Activated CD8-positive, alpha-beta memory T cell treated with anti-CD3 and anti-CD28 coated beads, Interleukin-2, amount 50 U/mL, for 48 hours (primary cell): ENCODE measurements around the gene CUL3.
"Not testable (repeated sequence)": the region's sequence is repeated elsewhere in the genome, so short reads cannot be mapped to it uniquely, and the experiment has no call there.

Experiments used
- DNase-seq: peaks from one replicate; pipeline ENCODE4 v3.0.0-alpha.2; 2020

CUL3 gene

DNA sequence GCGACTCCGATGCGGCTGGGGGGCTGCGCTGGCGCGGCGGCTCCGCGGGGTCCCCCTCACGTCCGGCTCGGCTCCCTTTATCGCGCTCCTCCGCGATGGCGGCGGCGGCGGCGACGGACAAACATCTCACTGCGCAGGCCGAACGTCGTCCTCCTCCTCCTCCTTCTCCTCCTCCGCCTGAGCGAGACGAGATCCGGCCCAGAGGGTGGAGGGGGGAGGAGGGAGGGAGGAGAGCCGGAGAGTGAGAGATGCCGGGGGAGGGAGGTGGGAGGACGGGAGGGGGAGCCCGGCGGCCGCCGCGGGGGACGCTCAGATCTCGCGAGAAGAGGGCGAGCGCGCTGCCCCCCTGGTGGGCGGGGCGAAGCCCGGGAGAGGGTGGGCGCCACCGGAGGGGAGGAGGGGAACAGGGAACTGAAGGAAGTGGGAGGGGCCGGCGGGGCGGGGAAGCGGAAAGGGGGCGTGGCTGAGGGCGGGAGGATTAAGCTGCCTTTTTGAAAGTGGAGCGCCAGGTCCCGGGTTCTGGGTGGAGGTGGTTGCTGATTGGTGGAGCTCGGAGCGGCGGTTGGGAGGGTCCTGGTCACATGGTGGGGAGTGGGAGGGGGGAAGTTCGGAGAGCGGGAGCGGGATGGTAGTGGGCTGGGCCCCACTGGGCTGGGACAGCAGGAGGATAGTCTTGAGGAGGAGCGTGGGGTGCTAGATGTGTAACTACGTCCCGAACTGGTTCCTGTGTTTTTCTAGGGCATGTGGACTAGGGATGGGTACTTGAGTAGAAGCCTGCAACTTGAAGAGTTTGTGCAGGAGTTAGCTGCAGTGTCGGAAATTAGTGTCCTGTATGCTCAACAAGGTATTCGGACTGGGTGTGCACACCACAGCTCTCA lies at the start of gene CUL3:
Gene CUL3 (minus strand): TSS at position 153 of the 878 bp plus-strand sequence. CDS start 354 bp downstream, outside the sequence.
- DNase-seq = peak; percentile 99

DNA sequence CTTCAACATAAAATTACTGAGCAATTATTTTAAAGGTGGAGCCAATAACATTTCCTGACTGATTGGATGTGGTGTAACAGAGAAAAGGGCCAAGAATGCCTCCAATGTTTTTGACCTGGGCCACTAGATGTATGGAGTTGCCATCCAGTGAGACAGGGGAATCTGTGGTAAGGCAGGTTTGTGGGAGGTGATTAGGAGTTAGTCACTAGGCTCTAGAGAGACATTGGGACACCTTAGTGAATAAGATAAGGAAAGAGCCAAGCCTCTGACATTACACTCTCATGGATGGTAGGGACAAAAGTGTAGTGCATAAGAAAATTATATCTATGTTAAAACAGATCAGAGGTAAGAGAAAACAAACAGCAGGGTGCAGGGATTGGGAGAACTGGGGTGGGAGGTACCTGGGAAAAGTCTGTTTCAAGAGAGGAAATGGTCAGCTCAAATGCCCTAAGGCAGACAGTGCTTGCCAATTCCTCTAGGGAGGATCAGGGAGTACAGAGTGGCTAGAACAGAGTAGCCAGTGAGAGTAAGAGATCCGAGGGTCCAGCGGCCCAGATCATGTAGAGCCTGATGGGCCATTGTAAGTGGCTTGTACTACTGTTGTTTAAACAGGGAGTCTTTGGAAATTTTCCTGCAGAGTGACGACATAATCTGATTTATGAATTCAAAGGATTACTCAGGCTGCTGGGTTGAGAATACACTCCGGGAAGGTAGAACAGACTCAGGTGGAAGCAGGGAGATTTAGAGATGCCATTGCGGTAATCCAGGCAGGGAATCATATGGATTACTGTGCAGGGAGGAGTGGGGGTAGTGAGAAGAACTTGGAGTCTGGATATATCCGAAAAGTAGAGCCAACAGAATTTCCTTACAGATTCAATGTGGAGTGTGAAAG lies 45.7 kb upstream of the CUL3 start:
- DNase-seq = no peak

DNA sequence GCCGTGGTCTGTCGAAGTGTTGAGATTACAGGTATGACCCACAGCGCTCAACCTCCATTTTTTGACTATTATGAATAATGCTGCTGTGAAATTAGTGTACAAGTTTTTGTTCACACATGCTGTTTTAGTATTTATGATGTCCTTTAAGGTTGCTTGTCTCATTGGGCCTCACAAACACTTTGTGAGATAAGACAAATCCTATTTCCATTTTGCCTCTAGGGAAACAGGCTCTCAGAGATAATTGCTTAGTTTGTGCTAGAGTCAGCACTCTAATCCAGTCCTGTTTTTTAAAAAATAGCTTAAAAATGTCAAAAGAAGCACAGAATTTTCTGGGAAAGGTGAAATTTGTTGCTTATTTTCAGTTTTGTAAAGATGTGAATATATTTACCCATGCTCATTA lies 43.3 kb upstream of the CUL3 start:
- DNase-seq = no peak

DNA sequence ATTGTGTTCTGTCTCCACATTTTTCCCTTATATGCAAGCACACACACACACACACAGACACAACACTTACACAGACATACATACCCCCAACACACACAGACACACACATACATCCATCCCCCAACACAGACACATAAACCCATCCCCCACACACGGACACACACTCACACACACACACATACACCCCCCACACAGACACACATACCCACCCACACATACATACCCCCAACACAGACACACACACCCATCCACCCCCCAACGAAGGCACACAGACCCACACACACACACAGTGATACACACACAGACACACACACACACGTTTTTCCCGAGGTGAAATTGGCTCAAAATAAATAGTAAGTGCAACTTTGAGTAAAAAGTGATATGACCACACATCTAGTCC lies 41.6 kb upstream of the CUL3 start:
- DNase-seq = no peak

DNA sequence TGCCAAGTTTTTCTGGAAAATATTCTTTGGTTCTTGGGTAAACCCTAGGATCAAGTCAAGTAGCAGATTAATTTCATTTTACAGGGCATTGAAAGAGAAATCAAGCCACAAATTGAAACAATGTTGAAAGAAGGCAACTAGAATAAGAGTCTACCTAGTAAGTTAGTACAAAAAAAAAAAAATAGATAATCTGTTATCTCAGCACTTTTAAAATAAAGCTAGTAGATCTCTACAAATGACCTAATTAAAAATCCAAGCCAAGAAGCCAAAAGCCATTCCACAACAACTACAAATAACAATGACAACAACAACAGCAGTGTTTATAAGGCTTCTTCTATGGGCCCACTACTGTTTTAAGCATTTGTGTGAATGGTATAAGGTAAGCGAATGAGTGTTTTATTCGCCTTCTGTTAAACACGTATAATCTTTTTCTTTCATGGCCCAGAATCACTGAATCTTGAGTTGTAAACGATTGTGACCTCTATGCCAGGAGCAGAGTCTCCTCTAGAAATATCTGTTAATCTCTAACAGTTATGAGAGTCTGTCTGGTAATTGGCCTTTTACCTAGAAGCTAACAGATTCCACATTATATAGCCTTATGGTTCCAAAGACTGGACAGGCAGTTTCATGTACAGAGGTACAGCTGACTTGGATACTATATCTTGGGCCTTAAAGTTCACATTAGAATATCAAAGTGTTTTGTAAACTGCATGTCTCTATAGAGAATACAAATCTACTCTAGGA lies 28.6 kb upstream of the CUL3 start:
- no peak for DNase-seq

DNA sequence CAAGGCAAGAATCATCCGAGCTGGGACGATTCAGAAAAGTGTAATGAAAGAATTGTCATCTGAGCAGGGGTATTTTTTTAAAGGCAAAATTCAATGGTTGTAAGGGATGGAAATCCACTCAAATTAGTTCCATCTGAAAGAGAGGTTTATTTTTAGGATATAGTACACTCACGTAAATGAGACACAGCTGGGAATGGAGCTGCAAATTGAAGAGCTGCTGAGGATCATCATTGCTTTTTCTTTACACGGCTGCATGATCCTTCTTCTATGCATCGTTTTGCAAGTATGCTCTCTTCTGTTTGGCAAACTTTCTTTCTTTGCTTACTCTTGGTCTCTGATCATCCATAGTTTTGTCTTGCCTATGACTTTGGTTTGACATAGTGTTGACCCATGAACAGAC lies 27.4 kb upstream of the CUL3 start:
- DNase-seq = no peak

DNA sequence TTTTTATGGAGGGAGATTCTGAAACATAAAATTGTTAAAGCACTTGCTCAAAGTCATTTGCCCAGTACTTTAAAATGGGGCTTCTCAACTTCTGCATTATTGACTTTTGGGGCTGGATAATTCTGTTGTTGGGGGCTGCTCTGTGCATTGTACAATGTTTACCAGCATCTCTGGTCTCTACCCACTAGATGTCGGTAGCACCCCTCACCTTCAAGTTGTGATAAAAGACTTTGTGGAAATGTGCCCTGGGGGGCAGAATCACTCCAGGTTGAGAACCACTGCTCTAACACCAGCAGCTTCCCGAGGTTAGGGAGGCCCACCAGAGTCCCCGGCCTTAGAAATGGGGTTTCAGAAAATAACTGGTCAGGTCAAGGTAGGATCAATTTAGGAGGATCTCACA lies 26.8 kb upstream of the CUL3 start:
- DNase-seq = no peak

DNA sequence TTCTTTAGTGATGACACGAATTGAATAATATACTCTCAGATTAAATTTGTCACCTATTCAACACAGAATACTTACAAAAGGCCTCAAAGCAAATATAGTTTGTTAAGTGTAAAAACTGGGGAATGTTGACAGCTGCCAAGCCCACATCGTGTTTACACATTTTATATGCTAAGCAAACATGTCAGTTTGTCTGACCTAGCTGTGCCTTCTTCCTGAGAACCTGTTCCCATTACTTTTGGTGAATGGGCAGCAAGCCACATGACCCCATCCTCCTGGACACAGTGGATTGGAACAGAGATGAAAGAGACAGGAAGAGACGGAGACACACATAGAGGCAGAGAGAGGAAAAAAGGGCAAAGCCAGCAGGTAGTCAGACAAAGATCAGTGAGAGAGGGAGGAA lies 22.9 kb upstream of the CUL3 start:
- DNase-seq = no peak

DNA sequence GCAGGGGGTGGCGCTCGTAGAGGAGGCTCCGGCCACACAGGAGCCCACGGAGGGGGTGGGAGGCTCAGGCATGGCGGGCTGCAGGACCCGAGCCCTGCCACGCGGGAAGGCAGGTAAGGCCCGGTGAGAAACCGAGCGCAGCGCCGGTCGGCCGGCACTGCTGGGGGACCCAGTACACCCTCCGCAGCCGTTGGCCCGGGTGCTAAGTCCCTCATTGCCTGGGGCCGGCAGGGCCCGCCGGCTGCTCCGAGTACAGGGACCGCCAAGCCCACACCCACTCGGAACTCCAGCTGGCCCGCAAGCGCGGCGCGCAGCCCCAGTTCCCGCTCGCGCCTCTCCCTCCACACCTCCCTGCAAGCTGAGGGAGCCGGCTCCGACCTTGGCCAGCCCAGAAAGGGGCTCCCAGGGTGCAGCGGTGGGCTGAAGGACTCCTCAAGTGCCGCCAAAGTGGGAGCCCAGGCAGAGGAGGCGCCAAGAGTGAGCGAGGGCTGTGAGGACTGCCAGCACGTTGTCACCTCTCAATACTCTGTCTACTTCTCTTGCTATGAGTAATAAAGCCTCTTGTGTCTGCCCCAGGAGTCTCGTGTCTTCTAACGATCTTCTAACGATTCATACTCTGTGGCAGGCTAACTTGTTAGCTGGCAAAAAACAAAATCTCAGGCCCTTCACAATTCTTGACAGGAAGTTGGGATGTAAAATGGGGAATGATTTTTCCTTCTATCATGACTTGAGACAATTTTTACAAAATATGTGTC lies 18.8 kb upstream of the CUL3 start:
- DNase-seq = not testable (repeated sequence)

DNA sequence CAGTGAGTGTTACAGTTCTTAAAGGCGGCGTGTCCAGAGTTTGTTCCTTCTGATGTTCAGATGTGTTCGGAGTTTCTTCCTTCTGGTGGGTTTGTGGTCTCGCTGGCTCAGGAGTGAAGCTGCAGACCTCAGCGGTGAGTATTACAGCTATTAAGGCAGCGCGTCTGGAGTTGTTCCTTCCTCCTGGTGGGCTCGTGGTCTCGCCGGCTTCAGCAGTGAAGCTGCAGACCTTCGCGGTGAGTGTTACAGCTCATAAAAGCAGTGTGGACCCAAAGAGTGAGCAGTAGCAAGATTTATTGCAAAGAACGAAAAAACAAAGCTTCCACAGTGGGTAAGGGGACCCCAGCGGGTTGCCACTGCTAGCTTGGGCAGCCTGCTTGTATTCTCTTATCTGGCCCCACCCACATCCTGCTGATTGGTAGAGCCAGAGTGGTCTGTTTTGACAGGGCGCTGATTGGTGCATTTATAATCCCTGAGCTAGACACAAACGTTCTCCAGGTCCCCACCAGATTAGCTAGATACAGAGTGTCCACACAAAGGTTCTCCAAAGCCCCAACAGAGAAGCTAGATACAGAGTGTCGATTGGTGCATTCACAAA lies 17.7 kb upstream of the CUL3 start:
- peak; percentile 56 for DNase-seq

DNA sequence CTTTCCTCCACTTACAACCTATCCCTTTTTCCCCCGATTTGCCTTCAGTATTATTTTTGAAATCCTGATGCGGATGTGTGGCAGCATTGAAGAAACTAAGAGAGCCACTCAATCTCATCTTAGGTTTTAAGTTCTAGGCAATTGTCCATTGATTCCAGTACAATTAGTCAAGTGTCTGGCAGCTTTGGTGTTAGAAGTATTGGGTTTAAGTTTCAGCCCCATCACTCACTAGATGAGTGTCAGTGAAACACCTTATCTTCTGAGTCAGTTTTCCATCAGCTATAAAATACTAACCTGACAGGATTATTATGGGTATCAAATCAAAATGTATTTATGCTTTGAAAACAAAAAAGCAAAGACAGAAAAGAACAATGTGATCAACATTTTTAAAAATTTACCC lies 16.8 kb upstream of the CUL3 start:
- no peak for DNase-seq

DNA sequence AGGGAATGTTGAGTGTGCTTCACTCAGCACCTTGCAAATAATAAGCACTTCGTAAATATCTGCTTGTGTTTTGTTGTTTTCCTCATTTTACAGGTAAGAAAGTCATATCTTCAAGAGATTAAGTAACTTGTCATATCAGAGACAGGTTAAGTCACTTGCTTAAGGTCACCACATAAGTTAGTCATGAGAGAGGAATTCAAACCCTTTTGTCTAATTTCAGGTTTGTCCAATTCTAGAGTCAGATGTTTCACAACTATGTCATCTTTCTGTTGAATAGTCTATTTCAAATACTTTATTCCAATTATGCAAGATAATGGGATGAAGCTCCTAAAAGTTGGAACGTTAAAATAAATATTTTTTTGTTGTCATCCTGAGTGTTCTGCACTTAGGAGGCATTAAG lies 13.5 kb upstream of the CUL3 start:
- DNase-seq = no peak

DNA sequence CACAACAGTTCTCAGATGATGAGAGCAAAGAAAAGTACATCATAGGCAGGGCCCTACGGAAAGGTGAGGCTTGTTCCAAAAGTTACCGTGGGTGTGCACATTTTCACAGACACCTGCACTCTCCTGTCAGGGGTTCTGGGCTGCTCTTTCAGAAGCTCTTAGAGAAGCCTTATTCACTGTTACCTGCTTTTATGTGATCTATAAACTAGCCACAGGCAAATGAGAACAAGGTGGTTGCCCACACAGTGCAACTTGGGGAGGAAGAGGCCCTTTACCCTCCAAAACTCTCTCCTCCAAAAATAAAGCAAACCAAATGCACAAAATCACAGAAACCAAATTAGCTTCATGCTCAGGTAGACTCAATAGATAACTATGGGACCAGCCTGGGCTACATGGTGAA lies 11.1 kb upstream of the CUL3 start:
- DNase-seq = no peak

DNA sequence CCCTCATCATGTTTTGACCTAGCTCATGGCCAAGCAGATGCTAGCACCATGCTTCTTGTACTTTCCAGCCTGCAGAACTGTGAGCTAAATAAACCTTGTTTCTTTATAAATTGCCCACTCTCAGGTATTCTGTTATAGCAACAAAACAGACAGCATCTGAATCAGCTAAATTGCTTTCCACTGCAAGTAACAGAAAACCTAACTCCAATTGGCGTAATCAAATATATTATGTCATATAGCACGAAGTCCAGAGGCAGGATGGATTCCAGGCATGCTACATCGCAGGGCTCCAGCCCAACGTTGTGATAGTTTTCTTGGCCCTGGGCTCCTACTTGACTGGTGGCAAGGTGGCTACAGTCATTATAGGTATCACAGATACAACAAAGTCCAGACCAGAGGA lies 10.4 kb upstream of the CUL3 start:
- DNase-seq = no peak

DNA sequence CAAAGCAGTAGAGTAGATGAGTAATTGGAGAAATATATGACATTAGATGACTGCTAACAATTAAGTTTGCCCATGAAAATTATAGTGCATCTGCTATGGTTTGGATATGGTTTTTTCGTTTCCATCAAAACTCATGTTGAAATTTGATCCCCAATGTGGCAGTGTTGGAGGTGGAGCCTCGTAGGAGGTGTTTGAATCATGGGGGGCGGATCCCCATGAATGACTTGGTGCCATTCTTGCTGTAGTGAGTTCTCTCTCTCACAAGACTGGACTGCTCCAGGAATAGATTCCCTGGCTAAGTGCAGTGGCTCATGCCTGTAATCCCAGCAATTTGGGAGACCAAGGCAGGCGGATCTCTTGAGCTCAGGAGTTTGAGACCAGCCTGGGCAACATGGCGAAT lies 9.7 kb upstream of the CUL3 start:
- no peak for DNase-seq

DNA sequence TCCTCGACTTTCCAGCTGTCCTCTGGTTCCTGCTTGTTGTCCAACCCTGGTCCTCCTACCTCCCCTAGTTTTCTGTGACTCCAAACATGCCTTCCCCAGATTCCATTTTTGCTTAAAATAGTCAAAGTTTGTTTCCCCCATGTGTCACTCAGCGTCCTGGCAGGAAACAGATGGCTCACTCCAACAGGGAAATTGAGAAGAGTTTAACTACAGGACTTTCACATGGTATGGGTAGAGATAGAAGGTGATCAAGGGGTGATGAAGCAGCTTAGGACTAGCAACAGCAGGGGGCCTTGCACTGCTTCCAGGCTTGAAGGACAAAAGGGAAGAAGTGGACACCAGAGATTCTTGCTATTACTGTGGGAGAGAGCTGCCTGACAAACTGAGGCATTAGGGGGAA lies 6.1 kb upstream of the CUL3 start:
- no peak for DNase-seq

DNA sequence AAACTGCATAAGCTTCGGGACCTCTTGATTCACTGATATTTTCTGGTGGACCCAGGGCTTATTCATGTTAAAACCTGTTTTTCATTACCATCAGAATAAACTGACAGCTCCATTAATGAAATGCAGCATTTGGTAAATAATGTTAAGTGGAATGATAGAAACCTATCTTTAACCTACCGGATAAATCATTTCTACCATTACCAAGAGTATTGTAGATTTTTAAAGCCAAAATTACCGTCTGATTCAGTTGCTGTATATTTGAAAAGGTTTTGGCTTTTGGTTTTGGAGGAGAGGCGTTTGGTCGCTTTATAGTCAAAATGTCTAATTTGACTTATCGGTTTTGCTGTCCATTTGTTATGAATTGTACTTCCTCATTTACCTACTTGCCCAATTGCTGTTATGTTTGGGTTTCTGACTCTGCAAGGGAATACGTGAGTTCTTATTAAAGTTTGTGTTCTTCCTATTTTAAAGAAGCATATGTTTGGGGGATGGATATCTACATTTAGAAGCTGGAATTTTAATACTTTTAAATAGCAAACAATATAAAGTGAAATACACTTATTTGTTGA lies 1.0 kb upstream of the CUL3 start:
- no peak for DNase-seq

DNA sequence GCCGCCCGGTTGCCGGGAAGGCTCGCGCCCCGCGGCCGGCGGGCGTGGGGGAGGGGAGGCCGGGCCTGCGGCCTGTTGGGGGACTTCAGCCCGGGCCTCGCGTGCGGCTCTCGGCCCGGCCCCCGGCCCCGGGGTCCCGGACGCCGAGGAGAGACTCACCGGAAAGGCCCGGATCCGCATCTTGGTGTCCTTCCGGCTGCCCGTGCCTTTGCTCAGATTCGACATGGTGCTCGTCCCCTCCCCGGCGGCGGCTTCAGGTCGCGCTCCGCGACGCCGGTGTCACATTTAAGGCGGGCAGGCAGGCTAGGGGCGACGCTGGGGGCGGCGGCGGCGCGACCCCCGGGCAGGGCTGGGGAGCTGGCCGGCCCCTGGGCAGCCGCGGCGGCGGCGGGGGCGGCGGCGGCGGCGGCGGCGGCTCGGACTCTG lies 365 bp downstream of the CUL3 start:
- DNase-seq = peak; percentile 83

DNA sequence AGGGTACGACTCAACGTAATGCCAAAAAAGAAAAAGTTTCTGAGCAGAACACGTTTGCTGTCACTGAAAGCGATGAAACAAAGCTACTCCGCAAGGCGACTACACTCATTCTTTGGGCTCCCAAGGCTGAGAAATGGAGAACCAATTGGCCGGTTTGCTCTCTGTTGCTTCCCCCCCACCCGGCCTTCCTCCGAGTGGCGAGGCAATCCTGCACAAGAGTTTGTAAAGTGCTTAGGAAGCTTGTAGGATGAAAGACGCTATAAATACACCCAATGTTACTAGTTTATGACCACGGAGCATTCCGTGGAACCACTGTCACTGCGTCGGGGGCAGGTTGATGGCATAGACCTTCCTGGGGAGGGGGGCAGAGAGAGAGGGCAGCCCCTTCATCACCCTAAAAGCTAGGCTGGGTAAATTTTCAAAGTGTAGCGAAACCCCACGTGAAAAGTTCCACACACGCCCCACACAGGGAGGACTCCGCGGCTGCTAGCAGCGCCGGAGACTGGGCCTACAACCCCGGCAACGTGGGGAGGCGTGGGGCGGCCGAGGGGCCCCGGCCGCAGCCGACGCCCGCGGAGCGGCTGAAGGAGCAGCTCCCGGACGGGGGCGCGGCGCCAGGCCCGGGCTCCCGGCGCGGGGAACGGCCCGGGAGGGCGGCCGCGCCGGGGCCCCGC lies 915 bp downstream of the CUL3 start:
- peak; percentile 58 for DNase-seq

DNA sequence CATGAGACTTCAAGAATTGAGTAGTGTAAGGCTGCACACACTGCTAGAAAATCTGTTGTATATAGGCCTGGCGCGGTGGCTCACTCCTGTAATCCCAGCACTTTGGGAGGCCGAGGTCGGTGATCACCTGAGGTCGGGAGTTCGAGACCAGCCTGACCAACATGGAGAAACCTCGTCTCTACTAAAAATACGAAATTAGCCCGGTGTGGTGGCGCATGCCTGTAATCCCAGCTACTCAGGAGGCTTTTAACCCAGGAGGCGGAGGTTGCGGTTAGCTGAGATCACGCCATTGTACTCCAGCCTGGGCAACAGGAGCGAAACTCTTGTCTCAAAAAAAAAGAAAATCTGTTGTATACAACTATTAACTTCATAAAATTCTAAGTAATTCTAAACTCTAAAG lies 2.1 kb downstream of the CUL3 start:
- not testable (repeated sequence) for DNase-seq

DNA sequence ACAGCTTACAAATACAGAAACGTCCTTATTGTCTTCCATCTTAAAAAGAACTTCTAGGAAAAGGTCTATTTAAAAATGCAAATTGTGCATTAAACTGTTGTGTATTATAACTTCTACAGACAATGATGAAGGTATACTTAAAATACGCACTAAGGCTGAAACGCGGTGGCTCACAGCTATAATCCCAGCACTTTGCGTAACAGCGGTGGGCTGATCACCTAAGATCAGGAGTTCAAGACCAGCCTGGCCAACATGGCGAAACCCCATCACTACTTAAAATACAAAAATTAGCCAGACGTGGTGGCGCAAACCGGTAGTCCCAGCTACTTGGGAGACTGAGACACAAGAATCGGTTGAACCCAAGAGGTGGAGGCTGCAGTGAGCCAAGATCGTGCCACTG lies 4.9 kb downstream of the CUL3 start:
- DNase-seq = no peak
